Transverse colon (tissue), 4 donors: Measurements from ENCODE around the gene TOR4A. TPM values are rescaled to one million over a fixed set of nuclear protein-coding genes. Genes with fewer than 3 reads are reported as not detected.

Experiments
- DNase-seq: peaks from one replicate; pipeline ENCODE4 v3.0.0-alpha.2; 2019
- H3K27ac ChIP-seq, 4 donors: fragments of 200-600 bp; sonication (generic); 2 replicates each; pipeline ENCODE4 v1.5.1; 2016 to 2018; ENCODE audit warnings: inconsistent platforms in 4 of 4
- H3K27me3 ChIP-seq: fragments of 200-600 bp; sonication (generic); 2 replicates; pipeline ENCODE4 v1.5.1; 2017; ENCODE audit warnings: inconsistent platforms
- H3K36me3 ChIP-seq, 4 donors: fragments of 200-600 bp; sonication (generic); 2 replicates each; pipeline ENCODE4 v1.5.1; 2017 to 2019; ENCODE audit warnings: inconsistent platforms in 4 of 4
- H3K4me1 ChIP-seq, 4 donors: fragments of 200-600 bp; sonication (generic); 2 replicates each; pipeline ENCODE4 v1.5.1; 2017 to 2020; ENCODE audit warnings: inconsistent platforms in 4 of 4
- H3K4me3 ChIP-seq, 4 donors: fragments of 200-600 bp; sonication (generic); 1 replicate in 1 of 4; 2 replicates in 3 of 4; pipeline versions ENCODE4 v1.5.1 to v1.6.1; 2017 to 2019; ENCODE audit warnings: inconsistent platforms in 4 of 4
- H3K9me3 ChIP-seq, 2 donors: fragments of 200-600 bp; sonication (generic); 2 replicates each; pipeline ENCODE4 v1.5.1; 2017 to 2019; ENCODE audit warnings: inconsistent platforms in 2 of 2
- CTCF ChIP-seq, 5 experiments: fragments of 200-600 bp in 3 of 5; fragments of 450-650 bp in 2 of 5; sonication (generic) in 3 of 5; IDR thresholded peaks; 1 replicate in 2 of 5; 2 replicates in 3 of 5; pipeline ENCODE4 v1.5.1; 2016 to 2017; ENCODE audit warnings: antibody characterized with exemption in 5 of 5, inconsistent platforms in 3 of 5, mild to moderate bottlenecking in 2 of 5, moderate library complexity in 1 of 5
- EP300 ChIP-seq: sonication (generic); formaldehyde crosslinking; IDR thresholded peaks from one replicate; pipeline ENCODE4 v1.6.1; 2017; ENCODE audit warnings: antibody characterized with exemption, low read depth
- POLR2A ChIP-seq: fragments of 450-650 bp; IDR thresholded peaks from one replicate; pipeline ENCODE4 v1.6.1; 2016; ENCODE audit warnings: antibody characterized with exemption, mild to moderate bottlenecking, moderate library complexity
- POLR2AphosphoS5 ChIP-seq, 3 donors: sonication (generic); formaldehyde crosslinking; IDR thresholded peaks; one replicate each; pipeline ENCODE4 v1.6.1; 2016; ENCODE audit warnings: antibody characterized with exemption in 3 of 3
- WGBS, 2 donors: methylation state at CpG; one replicate each; pipeline ENCODE4 v1.1.5; 2018; ENCODE audit warnings: low coverage in 1 of 2; 5-methylcytosine and 5-hydroxymethylcytosine counted together
- in situ Hi-C, 4 donors: fragments of 200-750 bp; cut with MboI; loops; one replicate each; pipeline versions ENCODE4 v1.15.0 to v1.15.1; 2017; ENCODE audit warnings: low sequenced_read_pairs in 3 of 4, low pct_ligation_motif_present in 1 of 4, low pct_unique_long_range_greater_than_20kb in 1 of 4
- intact Hi-C: fragments of 100-400 bp; cut with DNase I; formaldehyde crosslinking; loops from one replicate; pipeline ENCODE4 v1.15.1; 2023; ENCODE audit warnings: low total_unique reads
- total RNA-seq, 4 donors: library from RNA; depleted of rRNA; stranded (reverse); fragments of >200 nt; gene quantifications; one replicate each; pipeline ENCODE4 v1.1.0, GENCODE V29; 2016

TOR4A gene
- total RNA-seq, 4 donors from 2014 or later = 49.2 to 121 (median 71.7) TPM

GRCh38 chr9:137270929-137271695 lies 6.4 kb upstream of the TOR4A start:
- H3K4me1 ChIP-seq = peaks cover 15 to 44% (median 27%) of the 10 kb centered on the region in 4 donors
- intact Hi-C loops (no loop called here), in situ Hi-C loops (no loop called here)
- H3K27ac ChIP-seq = no peak overlapping the region
- TF ChIP-seq EP300 (no peak), CTCF (IDR thresholded peaks at IDR 0.05) (no peak), POLR2A (no peak), POLR2AphosphoS5 (IDR thresholded peaks at IDR 0.05) (no peak)
- H3K4me3 ChIP-seq = no peak overlapping the region
- no peaks in the 10 kb centered on the region for H3K9me3 ChIP-seq
- peaks cover 0 to 23% (median 10%) of the 10 kb centered on the region in 4 donors for H3K36me3 ChIP-seq
- no peaks in the 10 kb centered on the region for H3K27me3 ChIP-seq
- WGBS, 2 donors = 83 to 85% methylated on average over 4 to 32 of the region's 32 CpGs
- no peak for DNase-seq

GRCh38 chr9:137271696-137272076 lies 5.8 kb upstream of the TOR4A start:
- intact Hi-C loops = no loop called here
- H3K9me3 ChIP-seq = no peaks in the 10 kb centered on the region
- in situ Hi-C loops = no loop called here
- no peak for DNase-seq
- 50 to 68% methylated on average over 2 to 3 of the region's 3 CpGs for WGBS, 2 donors
- peaks cover 21 to 50% (median 33%) of the 10 kb centered on the region in 4 donors for H3K4me1 ChIP-seq
- peaks cover 0 to 20% (median 9%) of the 10 kb centered on the region in 4 donors for H3K36me3 ChIP-seq
- H3K27me3 ChIP-seq = no peaks in the 10 kb centered on the region
- H3K27ac ChIP-seq = no peak overlapping the region
- no peak overlapping the region for H3K4me3 ChIP-seq
- no peak for TF ChIP-seq EP300

- intact Hi-C loops (no loop called here), in situ Hi-C loops (no loop called here)
- Histone ChIP-seq H3K9me3 (no peaks in the 10 kb centered on the region), H3K4me3 (no peak overlapping the region), H3K4me1 (peaks cover 25 to 57% (median 40%) of the 10 kb centered on the region in 4 donors), H3K27me3 (no peaks in the 10 kb centered on the region), H3K36me3 (peaks cover 0 to 15% (median 8%) of the 10 kb centered on the region in 4 donors), H3K27ac (no peak overlapping the region)
- DNase-seq = no peak
- 88% methylated on average over 22 of the region's 39 CpGs; no CpG with 5 or more reads in 1 of the 2 donors for WGBS, 2 donors
- no peak for TF ChIP-seq POLR2A
- TF ChIP-seq POLR2AphosphoS5 (IDR thresholded peaks at IDR 0.05) = no peak
- no peak for TF ChIP-seq CTCF (IDR thresholded peaks at IDR 0.05)
- no peak for TF ChIP-seq EP300
Observed at GRCh38 chr9:137272241-137273094, 5.1 kb upstream of the TOR4A start.

- Histone ChIP-seq H3K4me1 (peaks cover 25 to 52% (median 36%) of the 10 kb centered on the region in 4 donors), H3K4me3 (no peak overlapping the region), H3K27ac (no peak overlapping the region), H3K27me3 (no peaks in the 10 kb centered on the region), H3K9me3 (no peaks in the 10 kb centered on the region), H3K36me3 (peaks cover 0 to 15% (median 5%) of the 10 kb centered on the region in 4 donors)
- WGBS, 2 donors = 70% methylated on average over 12 of the region's 13 CpGs; no CpG with 5 or more reads in 1 of the 2 donors
- intact Hi-C loops = no loop called here
- no peak for DNase-seq
- in situ Hi-C loops = no loop called here
- TF ChIP-seq POLR2AphosphoS5 (IDR thresholded peaks at IDR 0.05) = no peak
Observed at GRCh38 chr9:137273095-137273490, 4.4 kb upstream of the TOR4A start.
